Islet precursor cell (in vitro differentiated cells): ENCODE measurements around the gene JAK1.
A peak's percentile ranks its signal among the peaks of the same experiment; 100 is the strongest.

ENCODE experiments used
- DNase-seq: peaks from one replicate; pipeline ENCODE4 v3.0.0-alpha.2; 2018

Gene JAK1

DNA sequence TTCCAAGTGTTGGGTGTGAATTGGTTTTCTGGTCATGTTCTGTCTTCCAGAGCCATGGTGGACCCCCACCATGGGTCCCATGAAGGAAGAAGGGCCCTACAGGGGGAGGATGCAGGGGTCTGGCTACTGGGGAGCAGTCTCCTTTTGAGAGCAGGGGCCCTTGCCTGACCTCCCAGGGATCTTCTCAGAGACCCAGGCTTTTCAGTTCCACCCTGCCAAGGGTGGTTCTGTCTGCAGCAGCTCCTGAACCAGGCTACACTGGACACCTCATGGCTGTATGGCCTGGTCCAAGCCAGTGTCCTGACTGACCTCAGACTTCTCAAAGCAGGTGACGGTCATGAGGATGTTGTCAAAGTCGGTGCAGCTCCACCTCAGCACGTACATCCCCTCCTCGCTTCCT, 109.0 kb downstream of the JAK1 start:
- DNase-seq = peak; percentile 23

DNA sequence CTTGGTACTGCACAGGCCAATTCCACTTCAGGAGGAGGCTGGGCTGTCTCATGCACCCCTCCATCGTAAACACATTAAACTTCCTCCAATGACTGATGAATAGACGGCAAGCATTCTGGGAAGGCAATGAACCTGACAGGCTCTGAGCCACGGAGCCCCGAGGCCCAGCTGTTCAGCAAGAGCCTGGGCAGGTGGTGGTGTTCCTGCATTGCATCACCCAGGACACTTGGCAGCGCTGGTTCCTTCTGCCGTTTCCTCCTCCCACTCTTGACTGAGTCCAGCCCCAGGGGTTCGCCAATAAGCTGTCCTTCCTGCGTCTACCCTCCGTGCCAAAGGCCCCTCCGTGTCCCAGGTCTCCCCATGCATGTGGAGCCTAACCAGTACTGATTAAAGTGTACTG, 109.8 kb downstream of the JAK1 start:
- DNase-seq = peak; percentile 51

DNA sequence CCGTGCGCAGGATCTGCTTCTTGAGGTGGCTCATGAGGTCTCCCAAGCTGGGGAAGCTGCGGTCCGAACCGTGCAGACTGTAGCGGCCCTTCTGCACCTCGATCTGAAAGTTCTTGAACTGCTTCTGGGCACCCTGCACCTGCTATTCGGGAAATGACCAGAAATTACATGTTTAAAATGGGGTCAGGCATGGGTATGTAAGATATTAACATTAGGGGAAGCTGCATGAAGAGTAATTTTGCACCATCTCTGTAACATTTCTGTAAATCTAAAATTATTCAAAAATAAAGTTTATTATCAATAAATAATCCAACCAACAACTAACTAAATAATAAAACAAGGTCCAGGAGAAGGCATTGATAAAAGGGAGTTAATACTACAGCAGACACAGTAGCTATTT, 110.8 kb downstream of the JAK1 start:
- peak; percentile 38 for DNase-seq

DNA sequence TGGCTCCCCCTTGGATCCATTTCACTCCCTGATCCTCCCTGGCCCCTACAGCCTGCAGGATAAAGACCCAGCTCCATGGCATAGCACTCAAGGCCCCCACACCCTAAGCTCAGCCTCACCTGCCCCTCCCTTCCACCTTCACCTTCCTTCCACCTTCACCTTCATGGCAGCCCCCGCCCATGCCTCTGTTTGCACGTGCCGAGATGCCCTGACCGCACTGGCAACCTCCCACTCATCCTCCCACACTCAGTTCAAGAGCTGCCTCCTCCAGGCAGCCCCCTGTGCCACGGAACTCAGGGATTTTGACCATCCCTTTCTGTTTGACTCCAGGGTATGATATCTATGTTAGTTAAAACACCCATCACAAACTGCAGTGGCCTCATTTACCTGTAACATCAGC, 111.7 kb downstream of the JAK1 start:
- peak; percentile 35 for DNase-seq

DNA sequence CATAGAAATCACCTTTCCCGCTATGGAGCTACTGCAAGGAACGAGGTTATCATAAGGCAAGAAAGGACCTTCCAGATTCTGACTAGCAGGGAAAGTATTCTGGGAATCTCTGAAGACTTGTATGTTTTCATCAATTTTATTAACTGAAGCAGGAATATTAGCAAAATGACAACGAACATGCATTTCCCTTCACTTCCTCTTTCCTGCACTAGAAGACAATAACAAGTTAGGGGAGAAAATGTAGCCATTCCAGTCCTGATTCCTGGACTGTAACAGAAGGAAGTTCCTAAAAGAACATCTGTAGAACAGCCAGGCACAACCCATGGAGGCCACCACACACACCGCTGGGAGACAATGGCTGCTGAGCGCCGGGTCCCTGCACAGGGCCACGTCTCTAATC, 114.7 kb downstream of the JAK1 start:
- DNase-seq = peak; percentile 23

DNA sequence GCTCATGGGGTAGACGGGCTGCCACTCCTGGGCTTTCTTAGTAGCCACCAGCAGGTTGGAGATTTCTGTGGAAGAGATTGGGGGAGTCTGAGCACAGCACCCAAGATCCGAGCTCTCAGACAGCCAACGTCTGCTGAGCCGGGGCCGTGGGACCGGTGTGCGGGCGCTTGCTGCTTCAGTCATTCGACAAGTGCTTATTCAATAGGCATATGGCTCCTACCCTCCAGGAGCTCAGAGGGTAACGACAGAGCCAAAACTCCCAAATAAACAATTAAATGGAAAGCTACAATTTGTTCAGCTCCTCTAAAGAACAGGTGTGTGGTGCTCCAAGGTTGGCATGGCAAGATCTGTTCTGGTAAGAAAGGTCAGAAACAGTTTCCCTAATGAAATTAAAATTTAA, 115.5 kb downstream of the JAK1 start:
- DNase-seq = peak; percentile 26

DNA sequence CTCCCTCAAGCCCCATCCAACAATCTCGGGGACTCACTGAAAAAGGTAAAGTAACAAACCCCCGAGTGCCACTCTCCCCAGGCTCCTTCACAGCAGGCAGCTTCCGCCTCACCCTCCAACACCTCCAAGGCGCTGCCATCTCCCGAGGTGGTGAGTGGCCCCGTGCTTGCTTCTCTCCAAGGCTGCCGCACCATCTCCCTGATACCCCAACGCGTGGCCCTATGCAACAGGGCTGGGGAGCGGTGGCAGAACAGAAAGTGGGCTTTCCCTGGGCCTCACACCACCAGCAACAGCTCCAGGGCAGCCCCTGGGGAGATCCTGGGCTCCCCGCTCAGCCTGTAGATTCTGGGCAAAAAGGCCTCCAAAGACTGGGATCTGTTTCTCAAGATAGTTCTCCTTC, 116.4 kb downstream of the JAK1 start:
- DNase-seq = no peak

DNA sequence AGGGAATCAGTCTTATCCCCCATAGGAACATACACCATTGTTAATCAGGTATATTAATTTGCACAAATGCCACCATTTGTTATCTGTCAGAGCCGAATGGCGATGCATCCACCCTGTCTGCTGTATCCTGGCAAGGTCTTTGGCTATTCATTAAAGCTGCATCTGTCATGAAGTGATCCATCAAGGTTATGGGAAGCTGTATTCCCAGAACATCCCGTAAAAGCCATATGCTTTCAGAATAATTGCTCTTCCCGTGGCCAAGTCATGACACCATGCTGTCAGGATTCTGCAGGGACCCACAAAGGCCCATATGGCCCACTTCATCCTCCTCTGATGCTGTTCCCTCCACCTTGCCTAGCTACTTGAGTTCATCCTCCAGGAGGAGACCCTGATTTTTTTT, 117.5 kb downstream of the JAK1 start:
- DNase-seq = peak; percentile 12

DNA sequence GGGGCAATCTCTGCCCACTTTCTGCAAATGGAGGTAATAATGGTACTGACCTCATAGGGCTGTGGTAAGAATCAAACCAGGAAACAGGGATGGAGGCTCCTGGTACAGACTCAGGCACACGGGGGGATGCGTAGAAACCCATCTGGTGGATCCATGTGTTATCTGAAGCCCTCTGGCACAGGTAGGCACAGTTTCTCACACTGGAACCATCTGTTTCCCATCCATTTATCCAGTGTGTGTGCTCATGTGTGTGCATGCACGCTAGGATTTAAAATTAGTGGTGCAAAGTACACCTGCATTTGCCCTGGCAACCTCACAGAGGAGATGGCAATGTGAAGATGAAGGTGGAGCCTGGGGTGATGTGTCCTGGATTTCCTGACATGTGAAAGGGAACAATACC, 118.2 kb downstream of the JAK1 start:
- DNase-seq = peak; percentile 29

DNA sequence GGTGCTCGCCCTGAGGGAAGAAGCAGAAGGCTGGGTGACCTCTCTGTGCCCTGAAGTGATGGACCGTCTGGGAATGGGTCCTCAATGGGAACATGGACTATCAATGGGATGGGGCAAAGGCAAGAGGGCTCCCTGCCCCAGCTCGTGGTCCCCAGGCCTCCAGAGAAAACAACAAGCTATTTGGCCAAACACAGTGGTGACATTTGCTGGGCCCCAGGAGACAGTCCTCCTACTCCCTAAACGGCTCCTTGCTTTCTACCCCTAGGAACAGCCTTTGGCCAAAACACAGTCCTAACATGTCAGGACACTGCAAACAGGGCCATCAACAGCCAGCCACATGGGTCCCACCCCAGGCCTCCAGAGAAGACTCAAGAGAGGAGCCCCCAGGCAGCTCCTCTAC, 118.7 kb downstream of the JAK1 start:
- DNase-seq = peak; percentile 32

DNA sequence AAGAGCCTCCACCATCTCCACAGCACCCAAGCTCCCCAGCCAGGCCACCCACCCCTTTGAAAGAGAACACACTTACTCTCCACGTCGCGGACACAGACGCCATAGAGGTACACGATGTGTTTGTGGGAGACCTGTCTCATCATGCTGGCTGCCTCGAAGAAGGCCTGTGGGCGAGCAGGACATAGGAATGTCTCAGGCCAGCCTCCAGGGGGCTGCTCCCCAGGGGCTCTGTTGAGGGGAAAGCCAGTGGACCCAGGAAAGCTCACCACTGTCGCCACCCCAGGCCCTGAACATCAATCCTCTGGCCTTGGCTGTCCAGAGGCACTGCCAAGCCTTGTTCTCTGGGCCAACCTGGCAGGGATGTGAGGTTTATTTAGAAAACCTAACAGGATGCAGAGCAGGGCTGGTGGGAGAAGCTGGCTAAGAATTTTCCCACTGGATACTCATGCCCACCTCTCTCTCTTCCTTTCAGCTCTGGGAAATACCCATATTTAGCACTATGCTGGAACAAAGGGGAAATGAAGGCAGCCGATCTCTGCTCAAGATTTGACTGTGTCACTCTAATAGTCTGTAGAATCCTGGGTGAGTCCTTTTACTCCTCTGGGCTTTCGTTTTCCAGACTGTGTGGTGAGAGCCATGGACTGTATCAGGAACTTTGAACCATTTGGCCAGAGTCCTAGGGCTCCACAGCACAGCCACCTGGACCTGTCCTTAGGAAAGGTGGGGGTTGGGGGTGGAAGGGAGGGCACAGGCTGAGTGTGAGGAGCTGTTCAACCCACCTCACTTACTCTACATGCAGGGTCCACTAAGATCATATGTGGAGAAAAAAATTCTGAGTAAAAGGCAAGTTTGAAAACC, 119.5 kb downstream of the JAK1 start:
- no peak for DNase-seq

DNA sequence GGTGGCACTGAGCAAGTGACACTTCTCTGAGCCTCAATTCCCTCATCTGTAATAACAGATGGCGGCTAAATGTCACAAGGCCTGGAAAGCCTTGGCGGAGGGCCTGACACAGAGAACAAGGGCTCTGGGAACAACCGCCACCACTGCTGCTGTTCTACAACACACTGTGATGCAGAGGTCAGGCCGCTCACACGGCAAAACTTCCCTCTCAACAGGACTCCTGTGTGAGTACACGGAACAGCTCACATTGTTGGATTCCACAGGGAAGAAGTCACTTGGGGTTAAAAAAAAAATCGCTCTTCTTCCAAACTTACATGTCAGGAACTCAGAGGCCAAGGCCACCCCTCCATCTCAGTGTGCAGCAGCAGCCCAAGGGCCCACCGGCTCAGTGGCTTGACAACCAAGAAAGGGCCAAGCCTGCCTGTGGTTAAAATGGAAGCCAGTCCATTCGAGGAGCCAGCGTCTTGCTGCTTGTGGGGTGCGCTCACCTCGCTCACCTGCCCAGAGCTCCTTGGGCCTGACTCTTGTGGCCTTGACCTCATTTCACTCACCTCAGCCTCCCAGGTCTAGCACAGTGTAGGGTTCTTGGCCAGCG, 120.4 kb downstream of the JAK1 start:
- peak; percentile 35 for DNase-seq

DNA sequence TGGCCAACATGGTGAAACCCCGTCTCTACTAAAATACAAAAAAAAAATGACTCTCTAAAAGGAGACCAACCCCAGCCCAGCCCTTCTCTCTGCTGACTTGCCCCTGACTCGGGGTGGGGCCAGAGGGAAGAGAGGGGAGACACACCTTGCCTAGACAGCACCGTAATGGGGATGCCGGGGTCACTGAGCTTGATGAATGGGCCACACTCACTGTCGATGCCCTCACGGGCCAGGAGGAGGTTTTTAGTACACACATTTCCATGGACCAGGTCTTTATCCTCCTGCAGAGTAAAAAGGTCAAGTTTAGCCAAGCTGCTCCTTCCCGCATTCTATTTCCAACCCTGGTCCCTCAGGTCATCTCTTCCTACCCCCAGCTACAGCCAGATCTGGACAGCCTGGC, 121.7 kb downstream of the JAK1 start:
- no peak for DNase-seq

DNA sequence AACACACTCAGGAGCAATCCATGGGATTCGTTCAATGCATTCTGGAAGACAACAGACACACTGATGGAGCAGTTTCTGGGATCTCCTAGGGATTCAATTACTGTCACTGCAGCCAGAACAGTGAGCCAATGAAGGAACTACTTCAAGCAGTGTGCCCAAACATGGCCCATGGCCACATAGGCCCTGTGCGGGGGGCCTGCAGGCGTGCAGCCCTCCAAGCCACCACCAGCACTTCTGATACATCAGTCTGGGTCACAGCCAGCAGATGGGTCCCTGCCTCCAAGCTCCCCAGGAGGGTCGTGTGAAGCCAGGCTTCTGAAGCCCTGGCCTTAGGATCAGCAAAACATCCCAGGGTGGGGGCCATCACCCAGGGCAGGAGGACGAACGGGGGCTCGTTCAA, 122.2 kb downstream of the JAK1 start:
- DNase-seq = no peak

DNA sequence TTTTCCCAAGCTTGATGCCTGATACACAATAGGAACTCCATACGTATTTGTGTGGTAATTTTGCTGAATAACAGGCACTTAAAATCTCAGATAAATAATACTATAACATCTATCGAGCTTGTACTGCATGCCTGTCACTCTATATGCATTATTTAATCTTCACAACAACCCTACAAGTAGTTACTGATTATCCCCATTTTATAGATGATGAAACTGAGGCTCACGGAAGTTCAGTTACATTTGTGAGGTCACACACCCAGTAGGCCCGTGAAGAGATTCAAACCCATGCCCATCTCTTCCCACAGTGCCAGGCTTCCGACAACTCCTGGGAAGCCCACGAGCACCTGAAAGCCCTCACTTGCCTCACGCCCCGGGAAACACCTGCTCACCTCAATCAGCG, 122.7 kb downstream of the JAK1 start:
- no peak for DNase-seq

DNA sequence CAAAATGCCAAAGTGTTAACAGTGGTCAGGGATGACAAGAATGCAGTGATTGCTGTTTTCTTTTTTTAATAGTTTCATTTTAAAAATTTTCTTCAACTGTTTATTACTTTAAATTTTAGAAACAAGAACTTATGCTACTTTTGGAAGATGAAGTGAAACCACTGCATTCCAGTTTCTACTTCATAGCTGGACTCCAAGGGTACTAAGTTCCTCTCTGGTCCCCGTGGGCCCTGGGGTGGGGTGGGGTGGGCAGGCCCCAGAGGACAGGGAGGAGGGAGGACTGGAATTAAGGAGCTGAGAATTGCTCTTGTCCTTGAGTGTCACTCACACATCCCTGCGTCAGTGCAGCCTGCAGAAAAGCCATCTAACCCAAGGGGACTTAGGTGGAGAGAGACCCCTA, 124.1 kb downstream of the JAK1 start:
- DNase-seq = no peak

DNA sequence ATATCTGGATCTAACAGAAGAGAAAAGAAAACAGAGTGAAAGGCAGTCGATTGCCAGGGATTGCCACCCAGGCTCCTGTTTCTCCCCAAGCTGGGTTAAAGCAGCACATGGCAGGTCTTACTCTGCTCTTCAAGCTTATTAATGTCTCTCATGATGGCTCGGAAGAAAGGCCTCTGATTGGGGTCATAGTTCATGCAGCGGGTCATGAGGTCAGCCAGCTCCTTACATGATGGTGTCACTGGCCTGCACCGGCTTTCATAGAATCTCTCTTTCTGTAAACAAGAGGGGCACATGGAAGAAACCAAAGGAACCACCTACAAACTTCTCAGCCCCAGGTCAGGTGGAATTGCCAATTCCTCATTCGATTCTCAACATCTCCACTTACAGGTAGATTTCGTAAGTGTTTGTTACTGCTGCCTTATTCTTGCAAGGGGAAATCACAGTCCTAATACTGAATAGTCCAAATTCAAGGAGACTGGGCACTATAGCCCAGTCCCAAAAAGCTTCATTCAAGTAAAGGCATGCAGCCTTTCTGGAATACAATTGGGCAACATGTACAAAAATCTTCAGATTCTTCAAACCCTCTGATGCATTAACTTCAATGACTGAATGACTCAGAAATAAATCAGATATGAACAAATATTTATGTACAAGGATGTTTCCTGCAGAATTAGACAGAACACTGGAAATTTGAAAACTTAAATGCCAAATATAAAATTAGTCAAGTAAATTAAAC, 124.9 kb downstream of the JAK1 start:
- DNase-seq = no peak

DNA sequence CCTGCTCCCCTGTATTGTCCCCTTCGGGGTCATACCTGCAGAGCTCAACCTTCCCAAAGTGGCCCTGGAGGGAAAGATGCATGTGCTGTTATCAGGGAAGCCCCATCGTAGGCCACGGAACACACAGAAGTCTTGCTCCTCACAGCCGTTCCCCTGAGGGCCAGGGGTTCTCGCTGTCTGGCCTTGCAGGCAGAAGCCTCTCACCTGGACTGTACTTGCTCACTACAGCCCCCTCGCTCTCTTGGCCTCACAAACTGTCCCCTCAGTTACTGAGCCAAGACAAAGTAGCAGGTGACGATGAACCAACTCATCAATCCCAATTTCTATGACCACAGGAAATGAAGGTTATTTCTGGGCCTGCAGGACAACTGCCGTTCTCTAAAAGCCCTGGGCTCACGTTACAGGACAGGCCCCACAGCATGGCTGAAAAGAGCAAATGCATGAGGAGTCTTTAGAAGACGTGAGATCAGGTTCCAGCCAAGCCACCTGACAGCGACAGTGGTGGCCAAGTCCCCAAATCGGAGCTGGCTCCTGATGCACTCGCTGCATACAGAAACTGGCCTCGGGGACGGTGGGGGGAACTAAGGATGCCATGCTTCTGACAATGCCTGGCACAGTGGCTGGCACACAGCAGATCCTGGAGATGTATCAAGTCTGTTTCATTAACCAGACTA, 126.5 kb downstream of the JAK1 start:
- DNase-seq = no peak

DNA sequence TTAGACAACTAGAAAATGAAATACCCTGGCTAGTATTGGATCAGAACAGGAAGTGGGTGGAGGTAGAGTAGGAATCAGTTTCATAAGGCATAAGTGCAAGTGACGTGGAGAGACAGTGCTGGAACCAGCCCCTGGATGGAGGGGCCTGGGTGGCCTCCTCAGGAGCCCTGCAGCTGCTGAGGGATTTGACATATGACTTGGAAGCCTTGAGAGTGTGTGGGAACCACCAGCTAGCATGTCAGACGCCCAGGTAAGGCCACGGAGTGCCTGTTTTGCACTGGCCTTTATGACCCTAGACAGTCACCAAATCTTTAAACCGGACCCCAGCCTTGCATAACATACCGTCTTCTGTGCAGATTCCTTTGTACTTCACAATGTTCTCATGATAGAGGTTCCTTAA, 127.1 kb downstream of the JAK1 start:
- no peak for DNase-seq

DNA sequence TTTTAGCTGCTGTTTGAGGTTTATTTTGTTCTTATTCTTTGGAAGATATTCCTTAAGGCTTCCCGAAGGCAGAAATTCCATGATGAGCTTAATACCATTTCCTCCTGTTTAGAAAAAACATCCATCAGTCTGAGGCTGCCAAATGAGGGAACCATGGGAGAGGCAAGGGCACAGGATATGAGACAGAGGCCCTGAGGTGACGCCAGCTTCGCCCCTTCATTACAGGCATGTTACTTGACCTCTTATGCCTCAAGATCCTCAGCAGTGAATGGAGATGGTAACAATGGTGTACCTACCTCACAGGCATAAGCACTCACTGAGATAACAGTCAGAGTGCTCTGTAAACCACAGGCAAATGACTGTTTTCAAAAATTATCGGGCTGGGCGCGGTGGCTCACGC, 127.9 kb downstream of the JAK1 start:
- DNase-seq = no peak

DNA sequence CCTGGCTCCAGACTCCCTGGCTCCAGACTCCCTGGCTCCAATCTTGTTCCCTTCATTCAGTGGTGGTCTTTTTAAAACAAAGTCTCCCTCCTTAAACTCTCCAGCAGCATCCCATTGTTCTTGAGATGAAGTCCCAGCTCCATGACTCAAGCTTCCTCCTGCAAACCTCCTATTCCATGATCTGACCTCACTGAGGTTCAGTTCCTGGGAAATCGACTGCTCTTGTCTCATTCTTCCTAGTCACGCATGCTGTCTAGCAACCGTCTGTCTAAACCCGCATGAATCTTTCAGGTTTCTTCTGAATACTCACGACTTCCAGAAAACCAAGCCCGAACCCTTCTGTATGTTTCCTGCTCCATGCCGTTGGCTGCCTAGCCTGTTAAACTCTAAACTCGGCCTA, 129.5 kb downstream of the JAK1 start:
- no peak for DNase-seq

DNA sequence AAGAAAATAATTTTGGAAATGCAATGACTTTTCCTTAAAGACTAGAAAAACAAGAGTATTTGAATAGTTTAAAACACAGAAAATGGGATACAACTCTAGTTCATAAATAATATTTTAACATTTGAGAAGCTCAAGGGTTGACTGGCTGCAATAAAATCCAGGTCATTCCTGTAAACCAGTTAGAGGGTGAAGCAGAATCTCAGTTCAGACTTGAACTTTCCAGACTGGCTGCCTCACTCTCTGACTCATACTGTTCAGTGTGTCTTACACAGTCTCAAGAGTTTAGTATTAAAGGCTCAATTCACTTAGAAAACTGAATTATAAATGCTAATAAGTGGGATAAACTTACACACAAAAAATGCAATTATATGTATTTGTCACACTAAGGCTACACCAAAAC, 131.6 kb downstream of the JAK1 start:
- DNase-seq = no peak

DNA sequence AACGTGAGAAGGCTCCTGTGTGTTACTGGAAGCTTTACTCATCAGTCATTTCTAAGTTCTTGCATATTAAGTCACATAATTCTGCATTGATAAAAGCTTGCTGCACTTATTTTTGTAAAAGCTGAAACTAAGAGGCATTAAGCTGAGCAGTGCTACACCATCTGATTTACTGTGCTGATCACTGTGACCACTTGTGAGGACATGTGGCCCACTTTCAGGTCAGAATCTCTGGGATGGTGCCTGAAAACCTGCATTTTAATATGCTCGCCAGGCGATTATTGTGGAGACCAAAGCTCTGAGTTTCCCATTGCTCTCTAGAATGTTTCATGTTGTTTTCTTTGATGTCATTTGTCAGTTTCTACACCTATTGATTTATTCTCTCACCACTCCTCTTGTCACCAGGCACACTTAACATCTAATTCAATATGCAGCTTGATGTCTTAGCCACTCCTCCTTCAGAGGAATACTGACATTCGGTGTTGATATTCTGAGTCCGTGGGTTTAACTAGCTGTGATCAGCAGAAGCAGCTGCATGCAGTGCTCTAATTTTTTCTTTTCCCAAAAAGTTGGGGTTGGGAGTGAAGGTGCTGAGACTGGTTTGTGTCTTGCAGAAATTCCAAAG, 136.2 kb downstream of the JAK1 start:
- no peak for DNase-seq
